HG03354 (cell line): Measurements from ENCODE around the gene KCNT2.
"Not testable (repeated sequence)": the region's sequence is repeated elsewhere in the genome, so short reads cannot be mapped to it uniquely, and the experiment has no call there.

Source experiments
- ATAC-seq: cut with Tn5 transposase; IDR thresholded peaks from one replicate; pipeline ENCODE4 v1.9.1; 2021; ENCODE audit warnings: mild to moderate bottlenecking; ENCODE audit not compliant: unreplicated experiment, poor library complexity, severe bottlenecking

The KCNT2 gene

DNA sequence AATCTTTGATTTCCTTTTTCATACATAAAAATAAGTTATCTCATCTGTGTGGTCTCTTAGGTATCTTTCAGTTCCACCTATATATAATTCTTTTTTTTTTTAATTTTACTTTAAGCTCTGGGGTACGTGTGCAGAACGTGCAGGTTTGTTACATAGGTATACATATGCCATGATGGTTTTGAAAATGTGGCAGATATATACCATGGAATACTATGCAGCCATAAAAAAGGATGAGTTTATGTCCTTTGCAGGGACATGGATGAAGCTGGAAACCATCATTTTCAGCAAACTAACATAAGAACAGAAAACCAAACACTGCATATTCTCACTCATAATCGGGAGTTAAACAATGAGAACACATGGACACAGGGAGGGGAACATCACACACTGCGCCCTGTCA, 345.2 kb downstream of the KCNT2 start:
- not testable (repeated sequence) for ATAC-seq

DNA sequence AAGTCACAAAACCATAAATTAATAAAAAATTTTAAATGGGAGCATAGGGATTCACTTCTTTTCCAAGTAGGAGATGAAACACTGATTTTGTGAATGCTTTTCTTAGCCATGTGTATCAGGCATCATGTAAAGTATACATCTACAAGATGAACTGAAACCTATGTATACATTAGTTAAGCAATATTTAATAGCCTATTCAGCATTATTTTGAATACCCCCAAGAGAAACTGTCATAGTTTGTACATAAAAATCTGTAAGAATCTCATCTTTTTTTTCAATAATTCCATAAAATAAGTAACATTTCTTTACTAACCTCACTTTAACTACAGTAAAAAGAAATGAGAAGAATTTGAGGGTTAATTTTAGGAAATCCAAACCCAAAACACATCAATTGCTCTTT, 348.0 kb downstream of the KCNT2 start:
- ATAC-seq: no peak

DNA sequence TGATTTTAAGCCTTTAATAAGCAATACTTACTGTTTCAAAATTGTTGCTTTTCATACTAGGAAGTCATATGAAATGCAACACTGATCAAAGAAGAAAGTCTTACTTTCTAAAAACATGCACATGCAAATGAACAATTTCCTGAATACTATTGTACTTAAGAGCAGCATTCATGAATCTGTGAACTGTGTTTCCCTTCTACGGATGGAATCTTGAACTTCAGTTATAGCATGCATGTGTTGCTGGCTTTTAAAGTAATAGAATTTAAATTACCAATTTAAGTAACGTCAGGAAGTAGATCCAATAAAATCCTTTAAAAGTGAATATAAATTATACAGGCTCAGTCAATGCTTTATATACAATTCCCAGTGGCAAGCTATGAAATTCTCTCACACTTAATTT, 348.9 kb downstream of the KCNT2 start:
- no peak for ATAC-seq

DNA sequence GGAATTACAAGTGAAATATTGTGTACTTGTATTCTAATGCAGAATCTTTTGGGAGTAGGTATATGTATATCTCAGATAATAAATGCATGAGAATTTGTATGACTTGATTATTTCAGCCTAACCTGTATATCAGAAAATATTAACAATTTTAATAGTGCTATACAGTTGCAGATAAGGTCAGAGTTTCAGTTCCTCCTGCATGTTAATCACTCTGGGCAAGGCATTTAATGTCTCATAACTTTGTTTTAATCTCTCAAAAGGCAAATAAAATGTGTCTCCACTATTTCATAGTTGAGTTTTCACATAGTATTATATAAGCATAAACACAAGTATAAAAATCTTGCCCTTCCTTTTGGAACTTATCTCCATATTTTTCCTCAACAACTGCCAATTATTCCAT, 352.5 kb downstream of the KCNT2 start:
- ATAC-seq: no peak

DNA sequence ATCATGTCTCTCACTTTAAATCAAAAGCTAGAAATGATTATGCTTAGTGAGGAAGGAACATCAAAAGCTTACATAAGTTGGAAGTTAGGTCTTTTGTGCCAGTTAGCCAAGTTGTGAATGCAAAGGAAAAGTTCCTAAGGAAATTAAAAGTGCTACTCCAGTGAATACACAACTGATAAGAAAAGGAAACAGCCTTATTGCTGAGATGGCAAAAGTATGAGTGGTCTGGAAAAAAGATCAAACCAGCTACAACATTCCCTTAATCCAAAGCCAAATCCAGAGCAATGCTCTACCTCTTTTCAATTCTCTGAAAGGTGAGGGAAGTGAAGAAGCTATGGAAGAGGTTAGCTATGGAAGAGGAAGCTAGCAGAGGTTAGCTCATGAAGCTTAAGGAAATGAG, 378.7 kb downstream of the KCNT2 start:
- no peak for ATAC-seq

DNA sequence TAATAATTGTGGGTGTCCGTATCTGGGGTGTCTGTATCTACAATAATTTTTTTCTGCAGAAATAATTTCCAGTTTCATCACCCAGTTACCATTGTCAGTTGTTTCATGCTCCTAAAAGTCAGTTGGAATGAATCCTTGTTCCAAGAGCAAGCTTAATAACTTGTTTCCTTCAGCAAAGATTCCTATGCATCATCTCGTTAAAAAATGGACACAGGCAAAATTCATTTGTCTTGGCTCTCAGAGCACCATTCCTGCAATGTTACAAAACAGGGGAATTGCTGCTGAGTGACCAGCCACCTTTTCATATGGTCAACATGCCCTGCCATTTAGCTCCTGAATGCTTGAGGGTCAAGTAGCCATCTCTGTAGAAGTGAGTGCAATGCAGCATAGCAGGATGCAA, 393.4 kb downstream of the KCNT2 start:
- ATAC-seq: no peak

DNA sequence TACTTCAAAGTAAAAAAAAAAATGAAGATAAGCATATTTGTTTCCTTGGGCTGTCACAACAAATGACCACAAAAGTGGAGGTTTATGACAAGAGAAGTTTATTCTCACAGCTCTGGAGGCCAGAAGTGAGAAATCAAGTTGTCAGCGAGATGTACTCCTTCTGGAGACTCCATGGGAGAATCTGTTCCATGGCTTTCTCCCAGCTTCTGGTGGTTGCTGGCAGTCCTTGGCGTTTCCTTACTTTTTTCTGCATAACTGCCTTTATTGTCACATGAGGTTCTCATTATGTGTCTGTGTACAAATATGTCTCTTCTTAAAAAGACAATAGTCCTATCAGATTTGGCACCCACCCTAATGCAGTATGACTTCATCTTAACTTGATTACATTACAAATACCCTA, 398.3 kb downstream of the KCNT2 start:
- no peak for ATAC-seq

DNA sequence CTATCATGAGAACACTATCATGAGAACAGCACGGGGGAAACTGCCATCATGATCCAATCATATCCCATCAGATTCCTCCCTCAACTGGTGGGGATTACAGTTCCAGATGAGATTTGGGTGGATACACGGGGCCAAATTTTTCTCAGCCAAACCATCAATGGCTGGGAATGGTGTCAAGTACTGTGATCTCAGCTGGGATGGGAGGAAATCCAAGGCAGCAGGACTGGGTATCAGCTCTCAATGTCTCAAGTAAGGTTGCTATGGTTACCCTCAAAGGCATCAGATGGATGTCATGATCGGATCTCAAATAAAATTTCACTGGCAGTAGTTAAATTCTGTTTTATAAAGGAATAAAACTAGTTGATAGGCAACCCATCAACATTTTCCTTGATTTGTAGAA, 399.0 kb downstream of the KCNT2 start:
- ATAC-seq: no peak

DNA sequence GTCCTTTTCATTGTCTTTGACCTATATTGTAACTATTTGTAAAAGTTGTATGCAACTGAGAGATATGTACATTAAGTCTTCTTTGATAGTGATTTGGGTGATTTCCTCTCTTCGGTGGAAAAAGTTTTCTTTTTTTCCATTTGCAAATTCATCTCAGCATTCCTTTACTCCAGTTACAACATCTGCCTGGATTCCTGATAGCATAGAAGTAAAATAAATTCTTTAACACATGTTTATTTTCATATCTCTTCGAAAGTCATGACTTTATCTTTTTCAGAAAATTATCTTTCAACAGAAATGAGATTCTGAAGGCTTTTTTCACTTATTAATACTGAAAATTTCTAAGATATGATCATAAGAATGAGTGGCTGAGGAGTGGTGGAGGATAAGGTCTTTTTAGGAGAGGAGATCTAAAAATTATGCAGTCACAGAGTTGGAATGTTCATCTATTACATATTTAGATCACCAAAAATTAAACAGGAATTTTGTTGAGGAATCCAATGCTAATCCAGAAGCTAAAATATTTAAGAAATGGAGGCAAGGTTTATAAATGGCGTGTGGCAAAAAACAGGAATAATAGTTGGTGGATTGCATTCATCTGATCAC, 400.5 kb downstream of the KCNT2 start:
- ATAC-seq: no peak

DNA sequence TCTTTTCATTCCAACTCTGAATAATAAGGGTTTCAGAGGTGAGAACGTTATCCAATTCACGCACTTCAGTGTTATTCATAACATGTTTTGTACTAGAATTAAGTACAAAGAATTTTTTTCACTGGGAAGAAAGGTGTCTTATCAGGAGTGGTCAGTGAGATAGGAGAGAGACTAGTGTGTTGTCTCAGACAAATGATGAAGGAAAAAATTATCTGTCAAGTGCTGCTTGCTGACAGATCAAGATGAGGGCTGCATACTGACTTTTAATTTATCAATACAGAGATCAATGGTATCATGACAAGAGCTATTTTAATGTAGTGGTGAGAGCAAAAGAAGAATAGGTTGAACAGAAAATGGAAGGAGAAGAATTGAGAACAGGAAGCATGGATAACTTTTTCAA, 402.4 kb downstream of the KCNT2 start:
- ATAC-seq: no peak

DNA sequence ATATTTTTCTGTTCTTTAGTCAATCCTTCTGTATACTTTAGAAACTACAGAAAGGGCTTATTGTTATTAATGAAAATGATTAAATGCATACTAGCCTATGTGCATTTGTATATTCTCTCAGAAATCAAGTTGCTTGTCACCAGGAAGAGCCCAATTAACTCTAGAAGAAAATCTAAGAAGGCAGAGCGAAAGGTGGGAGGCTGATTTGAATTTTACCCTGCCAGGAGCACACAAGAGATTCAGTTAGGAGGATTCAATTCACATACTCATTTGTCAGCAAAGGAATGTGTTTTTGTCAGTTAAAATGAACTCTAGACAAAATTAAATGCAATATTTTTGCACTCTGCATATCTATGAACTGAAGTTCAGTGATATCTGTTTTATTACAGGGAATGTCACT, 411.8 kb downstream of the KCNT2 start:
- ATAC-seq: no peak

DNA sequence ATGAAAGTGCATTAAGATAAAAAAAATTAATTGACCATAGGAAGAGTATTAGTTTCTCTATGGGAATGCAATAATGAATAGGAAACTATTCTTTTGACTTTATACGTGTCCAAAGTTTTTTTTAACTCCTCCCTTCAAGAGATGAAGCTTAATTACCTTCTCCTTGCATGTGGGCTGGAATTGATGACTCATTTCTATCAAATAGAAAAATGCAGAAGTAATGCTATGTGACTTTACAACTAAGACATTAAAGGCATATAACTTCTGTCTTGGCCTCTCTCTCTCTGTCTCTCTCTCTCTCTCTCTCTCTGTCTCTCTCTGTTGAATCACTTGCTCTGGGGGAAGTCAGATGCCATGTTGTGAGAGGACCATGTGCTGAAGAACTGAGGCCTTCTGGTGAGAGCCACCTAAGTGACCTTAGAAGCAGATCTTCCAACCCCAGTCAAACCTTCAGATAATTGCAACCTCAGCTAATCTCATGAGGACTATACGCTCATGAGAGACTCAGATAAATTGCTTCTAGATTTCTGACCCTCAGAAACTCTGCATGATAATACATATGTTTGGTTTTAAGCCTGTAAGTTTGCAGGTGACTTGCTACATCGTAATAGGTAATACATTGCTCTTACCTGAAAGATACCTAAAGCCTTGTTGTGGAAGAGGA, 414.2 kb downstream of the KCNT2 start:
- no peak for ATAC-seq

DNA sequence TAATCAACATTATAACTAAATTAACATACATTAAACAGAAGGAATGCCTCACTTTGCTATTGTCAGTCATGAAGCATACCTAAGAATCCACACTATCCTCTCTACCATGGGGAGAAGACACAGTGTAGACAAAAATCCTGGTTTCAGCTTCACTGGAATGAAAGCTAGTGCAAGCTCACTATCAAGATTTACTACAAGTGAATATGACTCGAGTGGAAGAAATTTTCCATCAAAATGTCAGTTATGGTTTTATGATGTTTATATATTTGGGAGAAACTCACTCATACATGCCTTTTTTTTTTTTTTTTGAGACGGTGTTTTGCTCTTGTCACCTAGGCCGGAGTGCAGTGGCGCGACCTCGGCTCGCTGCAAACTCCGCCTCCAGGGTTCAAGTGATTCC, 424.3 kb downstream of the KCNT2 start:
- ATAC-seq: no peak

DNA sequence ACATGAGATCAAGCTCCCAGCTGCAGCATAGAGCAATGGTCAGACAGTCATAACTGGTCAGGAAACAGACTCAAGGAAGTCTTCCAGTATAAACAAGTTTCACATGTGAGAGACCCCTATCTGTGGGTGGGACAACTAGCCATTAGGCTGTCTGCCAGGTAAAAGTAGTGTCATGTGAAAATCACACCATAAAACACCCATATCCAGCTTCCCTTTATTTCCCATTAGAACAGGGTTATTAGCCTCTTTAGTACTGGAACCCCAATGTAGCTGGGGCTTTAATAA, 426.7 kb downstream of the KCNT2 start:
- ATAC-seq: no peak

DNA sequence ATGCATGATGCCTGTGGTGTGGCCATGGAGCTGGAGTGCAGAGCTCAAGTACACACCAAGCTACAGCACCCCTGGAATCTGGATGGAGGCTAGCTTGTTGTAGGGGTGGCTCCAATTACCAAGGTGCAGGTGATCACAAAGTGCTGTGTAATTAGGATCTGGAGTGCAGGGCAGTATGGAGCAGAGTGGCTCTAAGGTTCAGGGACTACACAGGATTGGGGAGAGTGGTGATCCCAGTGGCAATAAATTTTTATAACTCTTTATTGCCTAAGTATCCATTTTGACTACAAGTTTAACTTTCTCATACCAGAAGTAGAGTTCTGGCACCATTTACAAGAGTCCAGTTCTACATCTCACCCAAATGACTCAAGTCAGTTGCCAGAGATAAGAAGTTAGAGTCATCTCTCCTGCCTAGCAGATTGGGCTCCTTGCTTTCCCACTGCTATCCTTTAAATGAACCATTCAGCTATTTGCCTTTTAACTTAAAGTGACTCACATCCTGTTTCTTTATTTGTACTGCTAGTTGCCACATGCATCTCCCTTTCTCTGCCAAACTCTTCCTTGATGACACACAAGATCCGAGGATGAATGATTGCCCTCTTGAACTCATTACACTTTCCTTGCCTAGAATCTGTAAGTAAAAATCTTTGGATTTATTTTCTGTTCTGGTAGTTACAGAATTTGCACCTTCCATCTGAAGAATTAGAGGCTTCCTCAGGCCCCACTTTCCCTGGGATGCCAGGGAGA, 427.2 kb downstream of the KCNT2 start:
- no peak for ATAC-seq

DNA sequence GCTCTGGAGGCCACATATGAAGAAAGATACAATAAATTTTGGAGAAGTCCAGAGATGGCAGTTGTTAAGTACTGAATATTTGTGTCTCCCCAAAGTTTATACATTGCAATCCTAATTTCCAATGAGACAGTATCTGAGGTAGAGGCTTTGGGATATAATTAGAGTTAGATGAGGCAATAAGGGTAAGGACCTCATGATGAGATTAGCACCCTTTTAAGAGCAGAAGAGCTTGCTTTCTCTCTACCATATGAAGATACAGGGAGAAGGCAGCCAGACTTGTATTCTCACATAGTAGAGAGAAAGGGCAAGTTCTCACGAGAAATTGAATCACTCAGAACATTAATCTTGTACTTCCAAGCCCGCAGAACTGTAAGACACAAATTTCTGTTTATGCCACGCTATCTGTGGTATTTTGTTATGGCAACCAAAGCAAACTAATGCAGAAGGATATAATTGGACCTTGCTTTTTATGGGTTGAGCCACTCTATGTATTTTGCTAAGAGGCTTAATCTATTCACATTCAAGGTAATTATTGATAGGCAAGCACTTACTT, 430.1 kb downstream of the KCNT2 start:
- no peak for ATAC-seq
